NK-92 treated with Interleukin-12 subunit alpha and Interleukin-12 subunit beta, amount 100 ng/mL, for 24 hours (cell line): Measurements from ENCODE around the gene HOXB6.

Experiments used
- DNase-seq: peaks from one replicate; lab custom pipeline; 2025; lab: John Stamatoyannopoulos, UW

HOXB6 gene

GRCh38 chr17:48609033-48609432, 4.2 kb upstream of the HOXB6 start:
- no peak for DNase-seq

- DNase-seq, result no peak
These were observed 3.7 kb upstream of the HOXB6 start for GRCh38 chr17:48608494-48608834.

- DNase-seq, result no peak
These were observed 2.3 kb upstream of the HOXB6 start for GRCh38 chr17:48606892-48607614.

GRCh38 chr17:48605991-48606891, 1.5 kb upstream of the HOXB6 start:
- DNase-seq, result no peak

- DNase-seq, result no peak
These were observed 678 bp upstream of the HOXB6 start for GRCh38 chr17:48605409-48605919.

- no peak for DNase-seq
These were observed 622 bp downstream of the HOXB6 start for GRCh38 chr17:48603959-48604769.

GRCh38 chr17:48601539-48602425, 3.0 kb downstream of the HOXB6 start:
- no peak for DNase-seq

- no peak for DNase-seq
These were observed 3.6 kb downstream of the HOXB6 start for GRCh38 chr17:48601207-48601538.

GRCh38 chr17:48600244-48601098, 4.3 kb downstream of the HOXB6 start:
- DNase-seq, result no peak

GRCh38 chr17:48599354-48599753, 5.4 kb downstream of the HOXB6 start:
- no peak for DNase-seq

GRCh38 chr17:48598736-48599135, 6.0 kb downstream of the HOXB6 start:
- DNase-seq, result no peak

- no peak for DNase-seq
These were observed 6.8 kb downstream of the HOXB6 start for GRCh38 chr17:48597778-48598631.

GRCh38 chr17:48597528-48597777, 7.3 kb downstream of the HOXB6 start:
- DNase-seq, result no peak

GRCh38 chr17:48596735-48597527, 7.9 kb downstream of the HOXB6 start:
- no peak for DNase-seq

GRCh38 chr17:48596000-48596734, 8.6 kb downstream of the HOXB6 start:
- no peak for DNase-seq

- DNase-seq, result no peak
These were observed 9.3 kb downstream of the HOXB6 start for GRCh38 chr17:48595278-48595999.

- no peak for DNase-seq
These were observed 10.1 kb downstream of the HOXB6 start for GRCh38 chr17:48594538-48595277.
